GM23338 (cell line): ENCODE results near the gene SUGP1. TPM values are rescaled to one million over a fixed set of nuclear protein-coding genes. Genes with fewer than 3 reads are reported as not detected.

Experiments used
- ATAC-seq: fragments of 200-7000 bp; cut with Tn5 transposase; 3 replicates; pipeline ENCODE4 v1.9.1; 2020
- DNase-seq: peaks from one replicate; pipeline ENCODE4 v3.0.0-alpha.2; 2015; ENCODE audit warnings: low spot score
- H2AFZ ChIP-seq: fragments of 200-600 bp; sonication (generic); 2 replicates; pipeline ENCODE4 v1.8.0; 2016; ENCODE audit warnings: antibody characterized with exemption, mild to moderate bottlenecking, moderate library complexity
- H3F3A ChIP-seq: fragments of 200-600 bp; sonication (generic); replicated peaks from 2 replicates; pipeline ENCODE4 v1.8.0; 2017; ENCODE audit warnings: antibody characterized with exemption, mixed run types, low read depth
- H3K27ac ChIP-seq: fragments of 200-600 bp; sonication (generic); 2 replicates; pipeline ENCODE4 v1.6.1; 2016; ENCODE audit warnings: low read depth
- H3K27me3 ChIP-seq: fragments of 200-600 bp; sonication (generic); 2 replicates; pipeline ENCODE4 v1.8.0; 2016; ENCODE audit warnings: mild to moderate bottlenecking, mixed run types, moderate library complexity; ENCODE audit not compliant: insufficient read depth
- H3K36me3 ChIP-seq: fragments of 200-600 bp; sonication (generic); 2 replicates; pipeline ENCODE4 v1.8.0; 2016; ENCODE audit warnings: mild to moderate bottlenecking; ENCODE audit not compliant: insufficient read depth
- H3K4me1 ChIP-seq: fragments of 200-600 bp; sonication (generic); 2 replicates; pipeline ENCODE4 v1.8.0; 2016; ENCODE audit warnings: mild to moderate bottlenecking, moderate library complexity; ENCODE audit not compliant: insufficient read depth
- H3K4me2 ChIP-seq: fragments of 200-600 bp; sonication (generic); 2 replicates; pipeline ENCODE4 v1.7.1; 2017; ENCODE audit warnings: mixed run types
- H3K4me3 ChIP-seq: fragments of 200-600 bp; sonication (generic); 2 replicates; pipeline ENCODE4 v1.6.1; 2016; ENCODE audit warnings: mixed run types
- H3K79me2 ChIP-seq: fragments of 200-600 bp; sonication (generic); replicated peaks from 2 replicates; pipeline ENCODE4 v1.8.0; 2017; ENCODE audit warnings: mild to moderate bottlenecking; ENCODE audit not compliant: insufficient read depth
- H3K9me2 ChIP-seq: fragments of 200-600 bp; sonication (generic); 2 replicates; pipeline ENCODE4 v1.8.0; 2017; ENCODE audit not compliant: insufficient read depth
- H4K20me1 ChIP-seq: fragments of 200-600 bp; sonication (generic); replicated peaks from 2 replicates; pipeline ENCODE4 v1.8.0; 2017; ENCODE audit warnings: mild to moderate bottlenecking; ENCODE audit not compliant: insufficient read depth
- H3K27ac Mint-ChIP-seq: 2 replicates; pipeline ENCODE4 v1.8.0; 2020; ENCODE audit warnings: inconsistent platforms, mild to moderate bottlenecking, moderate library complexity, mixed read lengths
- H3K27me3 Mint-ChIP-seq: 3 replicates; pipeline ENCODE4 v1.8.0; 2022; ENCODE audit warnings: low read depth, mild to moderate bottlenecking, moderate library complexity, mixed read lengths, inconsistent platforms; ENCODE audit not compliant: insufficient read depth, poor library complexity
- H3K36me3 Mint-ChIP-seq: 3 replicates; pipeline ENCODE4 v1.8.0; 2021; ENCODE audit warnings: low read depth, mild to moderate bottlenecking, inconsistent platforms, moderate library complexity, mixed read lengths
- H3K4me1 Mint-ChIP-seq: 3 replicates; pipeline ENCODE4 v1.8.0; 2020; ENCODE audit warnings: mild to moderate bottlenecking, inconsistent platforms, mixed read lengths
- H3K4me3 Mint-ChIP-seq: 3 replicates; pipeline ENCODE4 v1.8.0; 2021; ENCODE audit warnings: moderate library complexity, mild to moderate bottlenecking, inconsistent platforms, mixed read lengths
- H3K9me3 Mint-ChIP-seq: 3 replicates; pipeline ENCODE4 v1.8.0; 2020; ENCODE audit warnings: moderate library complexity, mild to moderate bottlenecking, inconsistent platforms, mixed read lengths
- CREB1 ChIP-seq: fragments of 250-450 bp; sonication (Bioruptor Pico); IDR thresholded peaks from 2 replicates; pipeline ENCODE4 v1.5.0; 2020; ENCODE audit warnings: low read depth, mild to moderate bottlenecking, moderate library complexity
- EZH2 ChIP-seq: fragments of 200-600 bp; sonication (generic); IDR thresholded peaks from one replicate; pipeline ENCODE4 v1.8.0; 2017; ENCODE audit warnings: antibody characterized with exemption, mild to moderate bottlenecking, low read depth; ENCODE audit not compliant: unreplicated experiment
- NANOG ChIP-seq: IDR thresholded peaks from 2 replicates; pipeline ENCODE4 v1.6.1; 2016; ENCODE audit warnings: antibody characterized with exemption, borderline replicate concordance
- STAT1 ChIP-seq: IDR thresholded peaks from one replicate; pipeline ENCODE4 v1.6.1; 2016; ENCODE audit warnings: antibody characterized with exemption; ENCODE audit not compliant: unreplicated experiment
- ZNF331 ChIP-seq: fragments of 250-450 bp; sonication (Bioruptor Pico); IDR thresholded peaks from 2 replicates; pipeline ENCODE4 v1.5.0; 2020; ENCODE audit warnings: low read depth, mild to moderate bottlenecking, moderate library complexity
- polyA plus RNA-seq: library from polyadenylated mRNA; unstranded; fragments of >200 nt; fragmentation: Nextera tagmentation; extraction: Ambion mirVana; gene quantifications from 2 replicates; pipeline ENCODE4 v1.2.1, GENCODE V29; 2016
- total RNA-seq: library from RNA; depleted of rRNA; stranded (reverse); fragments of >200 nt; shearing (Covaris generic); gene quantifications from 2 replicates; pipeline ENCODE4 v1.2.3, GENCODE V29; 2014
- TF ChIP-seq, protein P1 (sequence below): fragments of 250-450 bp; sonication (Bioruptor Pico); IDR thresholded peaks from 2 replicates; pipeline ENCODE4 v1.5.0; 2020; ENCODE audit warnings: mild to moderate bottlenecking, moderate library complexity
- TF ChIP-seq, protein P2 (sequence below): IDR thresholded peaks from 2 replicates; pipeline ENCODE4 v1.6.1; 2016; ENCODE audit warnings: antibody characterized with exemption
- TF ChIP-seq, protein P3 (sequence below), 2 experiments: fragments of 200-600 bp in 1 of 2; sonication (generic) in 1 of 2; conservative IDR thresholded peaks; 2 replicates each; pipeline versions ENCODE4 v1.5.1 to v1.6.1; 2016 to 2017; ENCODE audit warnings: antibody characterized with exemption in 2 of 2, low read depth in 2 of 2, mild to moderate bottlenecking in 2 of 2, moderate library complexity in 1 of 2

SUGP1 gene
- total and polyA plus RNA-seq, 2 experiments from 2014 or later = 38.6 to 61.6 TPM

DNA sequence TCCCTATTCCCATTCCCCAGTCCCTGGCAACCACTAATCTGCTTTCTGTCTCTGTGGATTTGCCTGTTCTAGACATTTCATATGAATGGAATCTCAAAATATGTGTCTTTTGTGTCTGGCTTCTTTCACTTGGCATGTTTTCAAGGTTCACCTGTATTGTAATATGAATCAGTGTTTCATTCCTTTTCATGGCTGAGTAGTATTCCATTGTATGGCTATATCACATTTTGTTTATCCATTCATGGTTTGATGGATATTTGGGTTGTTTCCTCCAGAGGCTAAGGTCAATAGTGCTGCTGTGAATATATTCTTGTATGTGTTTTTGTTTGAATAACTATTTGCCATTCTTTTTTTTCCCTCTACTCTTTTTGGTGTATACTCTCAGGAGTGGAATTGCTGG, 84.1 kb downstream of the SUGP1 start:
- Histone ChIP-seq H3K4me3 (no peak overlapping the region), H4K20me1 (no peaks in the 10 kb centered on the region), H3K36me3 (no peaks in the 10 kb centered on the region; the same call in 1 of the 2 replicates), H3K9me2 (peaks cover 4% of the 10 kb centered on the region; the same call in 1 of the 2 replicates), H3K4me2 (no peak overlapping the region), H3K27ac (no peak overlapping the region), H3K79me2 (no peaks in the 10 kb centered on the region), H2AFZ (no peak overlapping the region), H3K27me3 (no peaks in the 10 kb centered on the region), H3F3A (no peaks in the 10 kb centered on the region), H3K4me1 (no peaks in the 10 kb centered on the region)
- Mint-ChIP-seq H3K4me1 (no peaks in the 10 kb centered on the region; the same call in 2 of the 3 replicates), H3K36me3 (peaks cover 9% of the 10 kb centered on the region; the same call in 2 of the 3 replicates), H3K4me3 (no peak overlapping the region; the same call in 2 of the 3 replicates), H3K27ac (no peak overlapping the region), H3K9me3 (peaks cover 31% of the 10 kb centered on the region), H3K27me3 (peaks cover 10% of the 10 kb centered on the region)
- TF ChIP-seq, protein P1, sequence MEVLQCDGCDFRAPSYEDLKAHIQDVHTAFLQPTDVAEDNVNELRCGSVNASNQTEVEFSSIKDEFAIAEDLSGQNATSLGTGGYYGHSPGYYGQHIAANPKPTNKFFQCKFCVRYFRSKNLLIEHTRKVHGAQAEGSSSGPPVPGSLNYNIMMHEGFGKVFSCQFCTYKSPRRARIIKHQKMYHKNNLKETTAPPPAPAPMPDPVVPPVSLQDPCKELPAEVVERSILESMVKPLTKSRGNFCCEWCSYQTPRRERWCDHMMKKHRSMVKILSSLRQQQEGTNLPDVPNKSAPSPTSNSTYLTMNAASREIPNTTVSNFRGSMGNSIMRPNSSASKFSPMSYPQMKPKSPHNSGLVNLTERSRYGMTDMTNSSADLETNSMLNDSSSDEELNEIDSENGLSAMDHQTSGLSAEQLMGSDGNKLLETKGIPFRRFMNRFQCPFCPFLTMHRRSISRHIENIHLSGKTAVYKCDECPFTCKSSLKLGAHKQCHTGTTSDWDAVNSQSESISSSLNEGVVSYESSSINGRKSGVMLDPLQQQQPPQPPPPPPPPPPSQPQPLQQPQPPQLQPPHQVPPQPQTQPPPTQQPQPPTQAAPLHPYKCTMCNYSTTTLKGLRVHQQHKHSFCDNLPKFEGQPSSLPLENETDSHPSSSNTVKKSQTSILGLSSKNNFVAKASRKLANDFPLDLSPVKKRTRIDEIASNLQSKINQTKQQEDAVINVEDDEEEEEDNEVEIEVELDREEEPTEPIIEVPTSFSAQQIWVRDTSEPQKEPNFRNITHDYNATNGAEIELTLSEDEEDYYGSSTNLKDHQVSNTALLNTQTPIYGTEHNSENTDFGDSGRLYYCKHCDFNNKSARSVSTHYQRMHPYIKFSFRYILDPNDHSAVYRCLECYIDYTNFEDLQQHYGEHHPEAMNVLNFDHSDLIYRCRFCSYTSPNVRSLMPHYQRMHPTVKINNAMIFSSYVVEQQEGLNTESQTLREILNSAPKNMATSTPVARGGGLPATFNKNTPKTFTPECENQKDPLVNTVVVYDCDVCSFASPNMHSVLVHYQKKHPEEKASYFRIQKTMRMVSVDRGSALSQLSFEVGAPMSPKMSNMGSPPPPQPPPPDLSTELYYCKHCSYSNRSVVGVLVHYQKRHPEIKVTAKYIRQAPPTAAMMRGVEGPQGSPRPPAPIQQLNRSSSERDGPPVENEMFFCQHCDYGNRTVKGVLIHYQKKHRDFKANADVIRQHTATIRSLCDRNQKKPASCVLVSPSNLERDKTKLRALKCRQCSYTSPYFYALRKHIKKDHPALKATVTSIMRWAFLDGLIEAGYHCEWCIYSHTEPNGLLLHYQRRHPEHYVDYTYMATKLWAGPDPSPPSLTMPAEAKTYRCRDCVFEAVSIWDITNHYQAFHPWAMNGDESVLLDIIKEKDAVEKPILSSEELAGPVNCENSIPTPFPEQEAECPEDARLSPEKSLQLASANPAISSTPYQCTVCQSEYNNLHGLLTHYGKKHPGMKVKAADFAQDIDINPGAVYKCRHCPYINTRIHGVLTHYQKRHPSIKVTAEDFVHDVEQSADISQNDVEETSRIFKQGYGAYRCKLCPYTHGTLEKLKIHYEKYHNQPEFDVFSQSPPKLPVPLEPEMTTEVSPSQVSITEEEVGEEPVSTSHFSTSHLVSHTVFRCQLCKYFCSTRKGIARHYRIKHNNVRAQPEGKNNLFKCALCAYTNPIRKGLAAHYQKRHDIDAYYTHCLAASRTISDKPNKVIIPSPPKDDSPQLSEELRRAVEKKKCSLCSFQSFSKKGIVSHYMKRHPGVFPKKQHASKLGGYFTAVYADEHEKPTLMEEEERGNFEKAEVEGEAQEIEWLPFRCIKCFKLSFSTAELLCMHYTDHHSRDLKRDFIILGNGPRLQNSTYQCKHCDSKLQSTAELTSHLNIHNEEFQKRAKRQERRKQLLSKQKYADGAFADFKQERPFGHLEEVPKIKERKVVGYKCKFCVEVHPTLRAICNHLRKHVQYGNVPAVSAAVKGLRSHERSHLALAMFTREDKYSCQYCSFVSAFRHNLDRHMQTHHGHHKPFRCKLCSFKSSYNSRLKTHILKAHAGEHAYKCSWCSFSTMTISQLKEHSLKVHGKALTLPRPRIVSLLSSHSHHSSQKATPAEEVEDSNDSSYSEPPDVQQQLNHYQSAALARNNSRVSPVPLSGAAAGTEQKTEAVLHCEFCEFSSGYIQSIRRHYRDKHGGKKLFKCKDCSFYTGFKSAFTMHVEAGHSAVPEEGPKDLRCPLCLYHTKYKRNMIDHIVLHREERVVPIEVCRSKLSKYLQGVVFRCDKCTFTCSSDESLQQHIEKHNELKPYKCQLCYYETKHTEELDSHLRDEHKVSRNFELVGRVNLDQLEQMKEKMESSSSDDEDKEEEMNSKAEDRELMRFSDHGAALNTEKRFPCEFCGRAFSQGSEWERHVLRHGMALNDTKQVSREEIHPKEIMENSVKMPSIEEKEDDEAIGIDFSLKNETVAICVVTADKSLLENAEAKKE = no peak
- no peak for TF ChIP-seq NANOG
- no peak for TF ChIP-seq CREB1
- ATAC-seq (no peak), DNase-seq (no peak)

DNA sequence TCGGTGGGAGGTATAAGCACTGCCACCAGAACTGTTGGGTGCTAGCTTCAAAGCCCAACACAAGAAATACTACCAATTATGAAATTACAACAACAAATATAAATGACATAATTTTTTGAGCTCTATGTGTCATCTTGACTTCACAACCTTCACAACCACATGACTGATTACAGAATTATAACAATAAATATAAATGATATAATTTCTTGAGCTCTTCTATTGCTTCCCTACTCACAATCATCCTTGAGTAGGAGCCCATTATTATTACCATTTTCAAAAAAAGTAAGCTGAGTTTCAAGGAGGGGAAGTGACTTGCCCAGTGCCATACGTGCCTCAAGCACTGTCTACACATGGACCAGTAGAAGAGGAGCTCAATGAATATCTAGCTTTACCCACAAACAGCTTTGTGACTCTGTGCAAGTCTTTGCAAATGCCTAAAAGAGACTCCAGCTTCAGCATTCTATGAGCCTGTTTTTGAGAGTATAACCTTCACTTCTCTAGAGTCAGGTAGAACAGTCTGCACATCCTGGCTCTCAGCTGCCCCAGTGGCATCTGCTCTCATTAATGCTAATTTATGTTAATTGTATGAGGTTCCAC, 86.0 kb downstream of the SUGP1 start:
- DNase-seq (no peak), ATAC-seq (no peak)
- Mint-ChIP-seq H3K36me3 (peaks cover 9% of the 10 kb centered on the region; the same call in 2 of the 3 replicates), H3K9me3 (peaks cover 31% of the 10 kb centered on the region), H3K27me3 (peaks cover 11% of the 10 kb centered on the region), H3K27ac (no peak overlapping the region), H3K4me1 (no peaks in the 10 kb centered on the region; the same call in 2 of the 3 replicates), H3K4me3 (no peak overlapping the region)
- Histone ChIP-seq H4K20me1 (no peaks in the 10 kb centered on the region), H2AFZ (no peak overlapping the region), H3K79me2 (no peaks in the 10 kb centered on the region), H3F3A (no peaks in the 10 kb centered on the region), H3K4me2 (no peak overlapping the region), H3K27ac (no peak overlapping the region), H3K36me3 (no peaks in the 10 kb centered on the region; the same call in 1 of the 2 replicates), H3K4me3 (no peak overlapping the region), H3K27me3 (no peaks in the 10 kb centered on the region), H3K9me2 (peaks cover 4% of the 10 kb centered on the region; the same call in 1 of the 2 replicates), H3K4me1 (no peaks in the 10 kb centered on the region)
- TF ChIP-seq, protein P2, sequence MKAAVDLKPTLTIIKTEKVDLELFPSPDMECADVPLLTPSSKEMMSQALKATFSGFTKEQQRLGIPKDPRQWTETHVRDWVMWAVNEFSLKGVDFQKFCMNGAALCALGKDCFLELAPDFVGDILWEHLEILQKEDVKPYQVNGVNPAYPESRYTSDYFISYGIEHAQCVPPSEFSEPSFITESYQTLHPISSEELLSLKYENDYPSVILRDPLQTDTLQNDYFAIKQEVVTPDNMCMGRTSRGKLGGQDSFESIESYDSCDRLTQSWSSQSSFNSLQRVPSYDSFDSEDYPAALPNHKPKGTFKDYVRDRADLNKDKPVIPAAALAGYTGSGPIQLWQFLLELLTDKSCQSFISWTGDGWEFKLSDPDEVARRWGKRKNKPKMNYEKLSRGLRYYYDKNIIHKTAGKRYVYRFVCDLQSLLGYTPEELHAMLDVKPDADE = no peak
- TF ChIP-seq STAT1 (no peak), ZNF331 (CRISPR knock-in tag) (no peak), EZH2 (no peak), CREB1 (no peak)
- TF ChIP-seq, protein P3, sequence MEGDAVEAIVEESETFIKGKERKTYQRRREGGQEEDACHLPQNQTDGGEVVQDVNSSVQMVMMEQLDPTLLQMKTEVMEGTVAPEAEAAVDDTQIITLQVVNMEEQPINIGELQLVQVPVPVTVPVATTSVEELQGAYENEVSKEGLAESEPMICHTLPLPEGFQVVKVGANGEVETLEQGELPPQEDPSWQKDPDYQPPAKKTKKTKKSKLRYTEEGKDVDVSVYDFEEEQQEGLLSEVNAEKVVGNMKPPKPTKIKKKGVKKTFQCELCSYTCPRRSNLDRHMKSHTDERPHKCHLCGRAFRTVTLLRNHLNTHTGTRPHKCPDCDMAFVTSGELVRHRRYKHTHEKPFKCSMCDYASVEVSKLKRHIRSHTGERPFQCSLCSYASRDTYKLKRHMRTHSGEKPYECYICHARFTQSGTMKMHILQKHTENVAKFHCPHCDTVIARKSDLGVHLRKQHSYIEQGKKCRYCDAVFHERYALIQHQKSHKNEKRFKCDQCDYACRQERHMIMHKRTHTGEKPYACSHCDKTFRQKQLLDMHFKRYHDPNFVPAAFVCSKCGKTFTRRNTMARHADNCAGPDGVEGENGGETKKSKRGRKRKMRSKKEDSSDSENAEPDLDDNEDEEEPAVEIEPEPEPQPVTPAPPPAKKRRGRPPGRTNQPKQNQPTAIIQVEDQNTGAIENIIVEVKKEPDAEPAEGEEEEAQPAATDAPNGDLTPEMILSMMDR (conservative IDR thresholded peaks at IDR 0.05; ENCODE audit: low read depth in 2 of 2) = no peak
